HCT116 (cell line): ENCODE results near the gene C17orf114.

Experiments used
- ATAC-seq: fragments of 200-7000 bp; cut with Tn5 transposase; 2 replicates; pipeline ENCODE4 v1.9.1; 2020; ENCODE audit warnings: mild to moderate bottlenecking, moderate library complexity
- BruUV-seq: library from RNA; stranded (reverse); fragments of 400-500 nt; replicated peaks from 2 replicates; lab custom pipeline; 2021; lab: Mats Ljungman, UMichigan
- CTCF ChIA-PET: fragments of 300-600 bp; sonication (Branson Sonifier 250); formaldehyde crosslinking; loops from one replicate; lab custom pipeline; 2021; ENCODE audit warnings: antibody characterized with exemption; lab: Charles Lee
- POLR2A ChIA-PET: fragments of 300-600, 350-600 bp; sonication (Branson Sonifier 250); formaldehyde crosslinking; loops from one replicate; lab custom pipeline; 2021; ENCODE audit warnings: antibody characterized with exemption; lab: Charles Lee
- RAD21 ChIA-PET, 2 experiments: fragments of 300-600 bp; sonication (Branson Sonifier 250); formaldehyde crosslinking; loops; one replicate each; lab custom pipeline; 2023; ENCODE audit warnings: low total read pairs in 2 of 2; ENCODE audit not compliant: uncharacterized antibody in 2 of 2, unreplicated experiment in 2 of 2, low non-redundant PET in 1 of 2; lab: Charles Lee
- DNase-seq: peaks from one replicate; pipeline ENCODE4 v3.0.0-alpha.2; 2010; ENCODE audit warnings: low read depth, low spot score
- H2AFZ ChIP-seq: fragments of 200-600 bp; shearing (Covaris generic), sonication (generic); 2 replicates; pipeline ENCODE4 v1.6.1; 2017; ENCODE audit warnings: low read depth, mixed run types, mixed read lengths, antibody characterized with exemption, low read length; ENCODE audit not compliant: poor library complexity, severe bottlenecking
- H3K27ac ChIP-seq: 2 replicates; pipeline ENCODE4 v1.5.1; 2012; ENCODE audit warnings: low read depth, low read length
- H3K27me3 ChIP-seq: fragments of 200-600 bp; sonication (generic); 2 replicates; pipeline ENCODE4 v1.6.1; 2016; ENCODE audit warnings: mixed run types, low read length, mixed read lengths; ENCODE audit not compliant: insufficient read depth
- H3K36me3 ChIP-seq, 2 experiments: fragments of 200-500 bp in 1 of 2; fragments of 200-600 bp in 1 of 2; sonication (Bioruptor generic) in 1 of 2; sonication (generic) in 1 of 2; 2 replicates each; pipeline versions ENCODE4 v1.5.1 to v1.6.1; 2014 to 2016; ENCODE audit warnings: low read length in 2 of 2, inconsistent platforms in 1 of 2, mixed read lengths in 1 of 2, mixed run types in 1 of 2; ENCODE audit not compliant: insufficient read depth in 2 of 2, control insufficient read depth in 1 of 2
- H3K4me1 ChIP-seq, 2 experiments: fragments of 200-600 bp in 1 of 2; sonication (generic) in 1 of 2; 2 replicates each; pipeline versions ENCODE4 v1.5.1 to v1.6.1; 2012 to 2017; ENCODE audit warnings: low read length in 2 of 2, inconsistent platforms in 1 of 2, mild to moderate bottlenecking in 1 of 2, mixed read lengths in 1 of 2, mixed run types in 1 of 2, moderate library complexity in 1 of 2; ENCODE audit not compliant: insufficient read depth in 2 of 2, control insufficient read depth in 1 of 2
- H3K4me2 ChIP-seq: fragments of 200-600 bp; sonication (generic); 2 replicates; pipeline ENCODE4 v1.6.1; 2017; ENCODE audit warnings: mixed run types, low read length, mixed read lengths
- H3K4me3 ChIP-seq, 2 experiments: fragments of 200-600 bp in 1 of 2; sonication (generic) in 1 of 2; replicated peaks in 1 of 2; 2 replicates each; pipeline ENCODE4 v1.5.1; 2011 to 2016; ENCODE audit warnings: low read length in 2 of 2, control low read depth in 1 of 2, low read depth in 1 of 2, mild to moderate bottlenecking in 1 of 2, mixed read lengths in 1 of 2, mixed run types in 1 of 2
- H3K79me2 ChIP-seq: fragments of 200-600 bp; sonication (generic); 2 replicates; pipeline ENCODE4 v1.6.1; 2017; ENCODE audit warnings: mild to moderate bottlenecking, mixed run types, low read length, moderate library complexity, mixed read lengths; ENCODE audit not compliant: insufficient read depth
- H3K9ac ChIP-seq: fragments of 200-600 bp; sonication (generic); 2 replicates; pipeline ENCODE4 v1.6.1; 2016; ENCODE audit warnings: low read length, mixed read lengths
- H3K9me2 ChIP-seq: fragments of 200-600 bp; sonication (generic), shearing (Covaris generic); 2 replicates; pipeline ENCODE4 v1.6.1; 2017; ENCODE audit warnings: mixed run types, mild to moderate bottlenecking, moderate library complexity; ENCODE audit not compliant: insufficient read depth
- H3K9me3 ChIP-seq, 2 experiments: fragments of 200-500 bp in 1 of 2; fragments of 200-600 bp in 1 of 2; sonication (Bioruptor generic) in 1 of 2; sonication (generic) in 1 of 2; 2 replicates each; pipeline ENCODE4 v1.6.1; 2014 to 2017; ENCODE audit warnings: low read length in 2 of 2, mixed read lengths in 2 of 2, inconsistent platforms in 1 of 2, low read depth in 1 of 2, mild to moderate bottlenecking in 1 of 2, mixed run types in 1 of 2, moderate library complexity in 1 of 2; ENCODE audit not compliant: control insufficient read depth in 1 of 2, insufficient read depth in 1 of 2
- H4K20me1 ChIP-seq: fragments of 200-600 bp; sonication (generic), shearing (Covaris generic); 2 replicates; pipeline ENCODE4 v1.6.1; 2017; ENCODE audit warnings: mixed run types, mild to moderate bottlenecking, moderate library complexity; ENCODE audit not compliant: insufficient read depth
- CTCF ChIP-seq, 3 experiments: fragments of 200-600 bp in 1 of 3; sonication (generic) in 1 of 3; IDR thresholded peaks in 2 of 3; conservative IDR thresholded peaks in 1 of 3; 2 replicates each; pipeline ENCODE4 v1.5.1; 2012 to 2017; ENCODE audit warnings: low read depth in 2 of 3, low read length in 2 of 3, antibody characterized with exemption in 1 of 3, borderline replicate concordance in 1 of 3, control low read depth in 1 of 3, mild to moderate bottlenecking in 1 of 3, mixed read lengths in 1 of 3, mixed run types in 1 of 3, moderate library complexity in 1 of 3; ENCODE audit not compliant: insufficient read depth in 1 of 3
- ELF1 ChIP-seq: IDR thresholded peaks from 2 replicates; pipeline ENCODE4 v1.6.1; 2012; ENCODE audit warnings: low read depth, borderline replicate concordance
- EZH2 ChIP-seq: fragments of 200-600 bp; sonication (generic); IDR thresholded peaks from 2 replicates; pipeline ENCODE4 v1.6.1; 2017; ENCODE audit warnings: antibody characterized with exemption, mixed run types
- JUND ChIP-seq: IDR thresholded peaks from 2 replicates; pipeline ENCODE4 v1.6.1; 2012
- POLR2AphosphoS5 ChIP-seq: IDR thresholded peaks from 2 replicates; pipeline ENCODE4 v1.6.1; 2011; ENCODE audit warnings: mild to moderate bottlenecking, low read depth, low read length, moderate library complexity
- SIN3A ChIP-seq: IDR thresholded peaks from 2 replicates; pipeline ENCODE4 v1.6.1; 2012; ENCODE audit warnings: low read depth
- ZBTB33 ChIP-seq: IDR thresholded peaks from 2 replicates; pipeline ENCODE4 v1.6.1; 2011; ENCODE audit warnings: mild to moderate bottlenecking, low read length, moderate library complexity; ENCODE audit not compliant: insufficient replicate concordance; ENCODE audit errors: extremely low read depth
- ZNF274 ChIP-seq: fragments of 200-500 bp; sonication (Bioruptor generic); IDR thresholded peaks from 2 replicates; pipeline ENCODE4 v1.6.1; 2014; ENCODE audit warnings: mild to moderate bottlenecking, low read depth, low read length, inconsistent platforms
- intact Hi-C: fragments of 100-400 bp; cut with micrococcal nuclease; formaldehyde crosslinking; loops from 2 replicates; pipeline ENCODE4 v1.10.0; 2022

C17orf114 gene

GRCh38 chr17:4843321-4844000 is 41.3 kb upstream of the C17orf114 start:
- POLR2A ChIA-PET = no interaction called here
- RAD21 ChIA-PET = no interaction called here

GRCh38 chr17:4842376-4842775 is 40.2 kb upstream of the C17orf114 start:
- ATAC-seq = no peak
- Histone ChIP-seq H3K9ac (no peak overlapping the region), H3K36me3 (peaks cover 3 to 21% of the 10 kb centered on the region in 2 experiments; a peak in 1 of 4 replicates), H2AFZ (no peak overlapping the region), H3K27me3 (no peaks in the 10 kb centered on the region), H4K20me1 (no peaks in the 10 kb centered on the region; the same call in 1 of the 2 replicates), H3K4me3 (no peak overlapping the region), H3K27ac (no peak overlapping the region), H3K9me2 (no peaks in the 10 kb centered on the region), H3K9me3 (no peaks in the 10 kb centered on the region), H3K4me2 (no peak overlapping the region), H3K79me2 (peaks cover 93% of the 10 kb centered on the region), H3K4me1 (peaks cover 0 to 24% of the 10 kb centered on the region in 2 experiments; a peak in 2 of 4 replicates)
- CTCF ChIA-PET = no interaction called here
- POLR2A ChIA-PET = no interaction called here
- intact Hi-C loops = no loop called here
- no peak for DNase-seq
- RAD21 ChIA-PET = no interaction called here
- BruUV-seq = no TSS peak
- TF ChIP-seq POLR2AphosphoS5 (no peak), JUND (no peak), ELF1 (no peak), CTCF (IDR thresholded peaks at IDR 0.05 in 2 of 3, conservative IDR thresholded peaks at IDR 0.05 in 1 of 3; ENCODE audit: borderline replicate concordance in 1 of 3, insufficient read depth in 1 of 3, low read depth in 2 of 3, low read length in 2 of 3) (no peak), SIN3A (no peak), ZBTB33 (no peak), ZNF274 (no peak), EZH2 (no peak)

More at GRCh38 chr17:4843321-4844000, 41.3 kb upstream of the C17orf114 start:
- DNase-seq (no peak), ATAC-seq (no peak)
- H2AFZ ChIP-seq = no peak overlapping the region
- no peak overlapping the region for H3K4me3 ChIP-seq
- peaks cover 90% of the 10 kb centered on the region for H3K79me2 ChIP-seq
- H3K9ac ChIP-seq = no peak overlapping the region
- no peak for TF ChIP-seq ZBTB33
- H3K27ac ChIP-seq = no peak overlapping the region
- no TSS peak for BruUV-seq
- intact Hi-C loops = no loop called here
- peaks cover 0 to 10% of the 10 kb centered on the region in 2 experiments; a peak in 1 of 4 replicates for H3K36me3 ChIP-seq
- H3K4me2 ChIP-seq = no peak overlapping the region
- peaks cover 7 to 35% of the 10 kb centered on the region in 2 experiments for H3K4me1 ChIP-seq
- no peaks in the 10 kb centered on the region for H3K27me3 ChIP-seq
- H4K20me1 ChIP-seq = no peaks in the 10 kb centered on the region; the same call in 1 of the 2 replicates
- CTCF ChIA-PET = no interaction called here
- H3K9me2 ChIP-seq = no peaks in the 10 kb centered on the region
- H3K9me3 ChIP-seq = no peaks in the 10 kb centered on the region
